DOHH2 (cell line): ENCODE data around the gene AOC3.

ENCODE experiments used
- CTCF ChIP-seq: fragments of 200-600 bp; sonication (generic); IDR thresholded peaks from one replicate; pipeline ENCODE4 v1.5.1; 2014; ENCODE audit warnings: antibody characterized with exemption, mild to moderate bottlenecking, low read depth, low read length; ENCODE audit not compliant: poor library complexity, severe bottlenecking
- EZH2phosphoT487 ChIP-seq: fragments of 200-600 bp; sonication (generic); IDR thresholded peaks from 2 replicates; pipeline ENCODE4 v1.6.1; 2017; ENCODE audit warnings: borderline replicate concordance, mild to moderate bottlenecking, antibody characterized with exemption, low read length, moderate library complexity, mixed read lengths

- TF ChIP-seq CTCF, result no peak
- TF ChIP-seq EZH2phosphoT487, result no peak
These were observed 41.7 kb upstream of the AOC3 start for GRCh38 chr17:42809250-42809649.
